Activated CD4-positive, alpha-beta T cell treated with anti-CD3 and anti-CD28 coated beads for 48 hours (primary cell): ENCODE data around the gene UBXN11.

Experiments used
- DNase-seq: peaks from one replicate; pipeline ENCODE4 v3.0.0-alpha.2; 2020

Gene UBXN11

DNA sequence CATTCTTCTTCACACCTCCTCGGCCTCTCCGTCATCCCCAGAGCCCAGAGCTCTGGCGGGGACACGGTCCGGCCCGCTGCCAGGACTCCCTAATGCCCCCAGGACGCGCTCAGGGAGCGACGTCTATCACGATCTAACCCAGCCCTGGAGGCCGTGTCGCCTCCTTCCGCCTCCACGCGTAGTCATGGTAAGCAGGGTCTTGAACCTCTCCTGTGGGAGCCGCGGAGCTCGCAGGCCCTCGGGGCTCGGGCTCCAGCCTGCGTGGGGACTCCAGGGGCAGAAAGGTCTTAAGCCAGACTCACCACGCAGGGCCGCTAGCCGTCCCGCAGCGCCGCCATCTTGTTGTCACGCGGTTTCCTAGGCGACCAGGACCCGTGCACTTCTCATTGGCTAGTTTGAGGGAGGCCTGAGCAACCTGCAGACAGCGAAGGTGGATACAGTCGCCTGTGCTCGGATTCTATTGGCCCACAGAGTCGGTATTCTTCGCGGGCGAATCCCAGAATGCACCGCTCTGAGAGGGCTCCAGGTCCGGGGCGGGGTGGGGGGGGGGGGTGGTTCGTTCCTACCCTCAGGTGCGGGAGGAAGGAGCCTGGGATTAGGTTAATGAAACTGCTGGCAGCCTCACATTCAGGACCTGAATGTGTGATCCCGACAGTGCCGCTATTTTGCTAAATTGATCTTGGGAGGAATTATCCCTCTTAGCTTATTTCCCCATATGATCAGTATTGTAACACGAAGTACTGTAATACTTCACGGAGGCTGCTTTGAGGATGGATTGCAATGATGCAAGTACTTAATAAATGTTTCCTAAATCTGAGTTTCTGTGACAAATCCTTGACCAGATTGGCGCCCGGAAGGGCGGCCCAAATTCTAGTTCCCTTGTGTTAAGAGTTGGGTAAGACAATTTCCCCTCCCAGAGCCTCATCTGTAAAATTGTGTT lies at the start of gene UBXN11:
Gene UBXN11 (minus strand): TSS at position 347 of the 940 bp plus-strand sequence. CDS start 3,753 bp downstream, outside the sequence.
- peak; percentile 95 for DNase-seq

DNA sequence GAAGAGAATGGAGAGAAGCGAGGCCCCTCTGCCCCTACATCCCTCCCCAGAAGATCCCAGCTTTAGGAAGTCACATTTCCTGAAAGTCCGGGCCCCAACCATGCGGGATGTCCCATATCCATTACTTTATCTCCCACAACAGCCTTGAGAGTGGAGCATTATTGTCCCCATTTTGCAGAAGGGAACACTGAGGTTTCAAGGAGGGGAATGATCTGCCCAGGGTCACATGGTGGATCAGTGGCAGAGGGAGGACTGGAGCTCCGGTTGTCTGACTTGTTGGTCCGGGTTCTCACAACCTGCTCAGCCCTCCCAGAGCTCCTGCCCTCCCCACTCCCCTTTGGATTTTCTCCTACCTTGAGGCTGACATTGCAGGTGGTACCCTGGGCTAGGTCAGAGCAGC lies 49.7 kb upstream of the UBXN11 start:
- no peak for DNase-seq

DNA sequence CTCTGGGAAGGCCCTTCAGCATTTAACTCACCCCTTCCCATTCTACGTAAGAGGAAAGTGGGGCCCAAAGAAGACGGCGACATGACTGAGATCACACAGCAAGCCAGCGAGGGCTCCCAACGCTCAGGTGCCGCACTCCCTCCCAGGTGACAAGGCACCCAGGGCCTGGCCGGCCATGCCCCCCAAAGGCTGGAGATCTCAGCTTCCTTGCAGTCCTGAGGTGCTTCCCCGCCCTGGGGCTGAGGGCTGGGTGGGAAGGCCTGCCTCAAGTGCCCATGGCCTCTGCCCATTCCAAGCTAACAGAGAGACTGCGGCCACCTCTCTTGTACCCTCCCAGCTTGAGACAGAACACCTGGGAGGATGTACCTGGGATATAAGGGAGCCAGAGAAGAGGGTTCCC lies 48.5 kb upstream of the UBXN11 start:
- no peak for DNase-seq

GRCh38 chr1:26353976-26354820 lies 47.8 kb upstream of the UBXN11 start, which contains the start of gene CRYBG2:
Gene CRYBG2, minus strand, starts transcription at chr1:26354130. Its CDS starts 7,473 bp downstream, at chr1:26346657.
- no peak for DNase-seq

- DNase-seq: no peak
Measured at GRCh38 chr1:26353210-26353859, 46.9 kb upstream of the UBXN11 start.

- no peak for DNase-seq
Measured at GRCh38 chr1:26352338-26352679, 45.9 kb upstream of the UBXN11 start.

- DNase-seq: no peak
Measured at GRCh38 chr1:26351590-26352337, 45.3 kb upstream of the UBXN11 start.

DNA sequence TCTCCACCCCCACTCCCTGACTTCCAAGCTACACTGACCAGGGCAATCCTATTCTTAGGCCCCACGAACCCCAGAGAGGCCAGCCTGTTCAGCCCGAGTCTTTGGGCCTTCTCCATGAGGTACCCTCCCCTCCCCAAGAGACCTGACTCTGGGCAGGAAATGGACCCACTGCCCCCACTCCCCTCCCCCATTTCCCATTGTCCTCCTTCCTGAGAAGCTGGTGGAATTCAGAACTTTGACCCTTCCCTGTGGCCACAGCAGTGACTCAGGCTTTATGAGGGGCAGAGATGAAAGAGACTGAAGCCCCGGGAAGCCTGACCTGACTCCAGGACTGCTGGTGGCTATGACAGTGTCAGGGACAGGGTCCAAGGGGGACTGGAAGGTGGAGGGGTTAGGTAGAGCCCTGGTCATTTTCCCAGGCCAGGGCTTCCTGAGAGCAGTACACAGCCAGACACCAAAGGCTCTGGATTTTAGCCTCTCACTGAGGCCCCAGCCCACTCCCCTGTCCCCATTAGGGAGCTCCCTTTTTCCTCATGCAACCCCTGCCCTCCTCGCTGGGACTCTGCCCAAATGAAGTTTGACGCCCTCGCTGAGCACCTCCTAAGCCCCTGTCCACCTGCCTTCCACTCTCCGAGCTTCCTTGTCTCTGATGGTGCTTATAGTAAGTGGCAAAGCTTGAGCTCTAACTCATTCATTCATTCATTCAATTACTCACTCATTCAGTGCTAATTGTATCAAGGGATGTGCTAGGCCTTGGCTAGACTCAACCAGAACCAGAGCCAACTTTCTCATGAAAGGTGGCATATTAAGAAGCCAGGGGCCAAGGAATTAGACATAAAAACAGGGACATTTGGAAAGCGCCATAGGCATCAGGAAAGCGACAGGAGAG lies 44.5 kb upstream of the UBXN11 start:
- DNase-seq: no peak

DNA sequence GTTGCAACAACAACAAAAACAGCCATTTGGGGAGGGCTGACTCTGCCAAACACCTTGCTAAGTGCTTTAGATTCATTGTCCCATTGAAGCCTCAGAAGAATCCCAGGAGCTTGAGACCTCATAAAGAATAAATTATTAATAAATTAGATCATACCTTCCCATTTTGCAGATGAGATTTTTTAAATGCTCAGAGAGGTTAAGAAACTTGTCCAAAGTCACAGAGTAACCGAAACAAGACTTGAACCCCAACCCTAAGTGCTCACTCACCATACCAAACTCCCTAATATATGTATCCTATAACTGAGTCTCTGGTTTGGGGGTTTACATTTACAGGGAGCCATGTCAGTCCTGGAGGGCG lies 43.9 kb upstream of the UBXN11 start:
- no peak for DNase-seq

DNA sequence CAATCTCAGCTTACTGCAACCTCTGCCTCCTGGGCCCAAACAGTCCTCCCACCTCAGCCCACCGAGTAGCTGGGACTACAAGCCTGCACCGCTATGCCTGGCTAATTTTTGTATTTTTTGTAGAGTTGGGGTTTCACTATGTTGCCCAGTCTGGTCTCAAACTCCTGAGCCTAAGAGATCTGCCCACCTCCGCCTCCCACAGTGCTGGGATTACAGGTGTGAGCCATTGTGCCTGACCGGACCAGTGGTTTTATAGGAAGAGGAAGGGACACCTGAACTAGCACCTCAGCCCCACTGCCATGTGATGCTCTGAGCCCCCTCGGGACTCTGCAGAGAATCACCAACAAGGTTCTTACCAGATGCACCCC lies 43.4 kb upstream of the UBXN11 start:
- DNase-seq: no peak

DNA sequence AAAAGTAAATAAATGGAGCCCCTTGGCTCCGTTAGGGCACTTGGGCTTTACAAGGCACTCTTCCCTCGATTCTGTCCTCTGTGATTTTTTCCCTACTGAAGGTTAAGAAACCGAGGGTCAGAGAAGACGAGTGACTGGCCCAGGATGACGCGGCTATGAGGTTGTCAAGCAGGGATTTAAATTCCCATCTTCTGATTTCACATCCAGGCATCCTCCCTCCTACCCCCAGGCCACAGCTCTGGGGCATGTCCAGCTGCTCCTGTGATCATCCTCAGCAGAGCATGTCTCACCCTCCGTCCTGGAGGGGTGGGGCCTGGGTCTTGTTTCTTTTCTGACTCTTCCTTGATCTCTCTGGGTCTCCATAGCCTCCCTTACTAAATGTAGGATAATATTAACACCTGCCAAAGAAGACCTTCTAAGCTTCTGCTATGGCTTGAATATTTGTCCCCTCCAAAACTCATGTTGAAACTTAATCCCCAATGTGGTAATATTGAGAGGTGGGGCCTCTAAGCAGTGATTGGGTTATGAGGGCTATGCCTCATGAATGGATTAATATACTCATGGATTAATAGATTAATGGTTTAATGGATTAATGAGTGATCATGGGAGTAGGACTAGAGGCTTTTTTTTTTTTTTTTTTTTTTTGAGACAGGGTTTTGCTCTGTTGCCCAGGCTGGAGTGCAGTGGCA lies 42.9 kb upstream of the UBXN11 start:
- DNase-seq: no peak

- DNase-seq: no peak
Measured at GRCh38 chr1:26346274-26347033, 40.0 kb upstream of the UBXN11 start.

- DNase-seq: no peak
Measured at GRCh38 chr1:26345718-26346117, 39.3 kb upstream of the UBXN11 start.

DNA sequence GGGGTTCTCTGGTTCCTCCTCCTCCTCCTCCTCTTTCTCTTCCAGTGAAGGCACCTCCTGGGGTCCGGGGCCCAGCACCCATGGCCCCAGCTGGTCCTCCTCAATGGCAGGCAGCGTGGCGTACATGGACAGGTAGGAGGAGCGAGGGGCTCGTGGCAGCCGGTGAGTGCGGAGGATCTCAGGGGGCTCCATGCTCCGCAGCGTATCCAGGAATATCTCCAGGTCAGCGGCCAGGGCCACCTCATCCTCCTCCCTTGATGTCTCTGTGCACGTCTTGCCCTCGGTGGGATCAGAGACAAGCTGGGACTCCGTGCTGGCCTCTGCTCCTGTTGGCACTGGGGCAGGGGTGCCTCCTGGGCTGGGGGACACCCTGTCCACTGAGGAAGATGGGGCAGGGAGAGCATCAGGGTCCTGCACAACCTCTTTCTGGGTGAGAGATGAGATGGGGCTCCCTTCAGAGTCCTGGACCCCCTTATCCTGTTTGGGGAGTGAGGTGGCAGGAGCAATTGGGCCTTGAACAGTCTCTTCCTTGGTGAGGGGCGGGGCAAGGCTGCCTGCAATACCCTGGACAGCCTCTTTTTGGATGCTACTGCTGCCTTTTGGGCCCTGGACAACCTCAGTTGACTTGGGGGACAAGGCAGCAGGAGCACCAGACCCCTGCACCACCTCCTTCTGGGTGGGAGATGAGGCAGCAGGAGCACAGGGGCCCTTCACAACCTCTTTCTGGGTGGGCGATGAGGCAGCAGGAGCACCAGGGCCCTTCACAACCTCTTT lies 37.9 kb upstream of the UBXN11 start:
- no peak for DNase-seq

DNA sequence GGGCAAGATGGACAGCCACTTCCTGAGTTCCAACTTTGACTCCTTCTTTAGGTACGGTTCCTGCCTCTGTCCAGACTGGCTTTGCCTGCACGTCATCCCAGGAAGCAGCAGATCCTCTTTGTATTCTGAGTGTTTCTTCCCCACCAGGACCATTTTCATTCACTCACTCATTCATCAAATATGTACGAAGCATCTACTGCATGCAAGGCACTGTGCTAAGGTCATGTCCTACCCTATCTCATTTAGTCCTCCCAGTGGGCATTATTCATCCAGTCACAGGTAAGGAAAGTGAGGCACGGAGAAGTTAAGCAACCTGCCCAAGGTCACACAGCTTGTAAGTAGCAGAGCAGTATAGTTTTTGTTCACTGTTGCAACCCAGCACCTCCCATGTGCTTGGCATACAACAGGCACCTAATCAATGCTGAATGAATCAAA lies 33.6 kb upstream of the UBXN11 start:
- no peak for DNase-seq

GRCh38 chr1:26338670-26339069 lies 32.2 kb upstream of the UBXN11 start:
- DNase-seq: no peak

GRCh38 chr1:26337625-26338024 lies 31.2 kb upstream of the UBXN11 start:
- DNase-seq: no peak

DNA sequence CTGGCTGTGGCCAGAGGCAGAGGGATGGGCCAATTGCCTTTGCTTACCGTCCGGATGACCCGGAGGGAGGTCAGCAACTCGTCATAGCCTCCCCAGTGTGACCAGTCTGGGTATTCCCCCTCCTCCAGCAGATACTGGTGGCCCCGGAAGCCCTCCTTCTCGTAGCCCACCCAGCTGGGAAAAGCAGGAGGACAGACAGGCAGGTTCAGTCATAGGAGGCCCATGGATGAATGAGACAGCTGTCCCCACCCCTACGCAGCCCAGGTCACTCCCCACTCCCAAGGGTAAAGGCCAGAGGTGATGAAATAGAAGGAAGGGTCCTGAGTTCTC lies 30.7 kb upstream of the UBXN11 start:
- no peak for DNase-seq

DNA sequence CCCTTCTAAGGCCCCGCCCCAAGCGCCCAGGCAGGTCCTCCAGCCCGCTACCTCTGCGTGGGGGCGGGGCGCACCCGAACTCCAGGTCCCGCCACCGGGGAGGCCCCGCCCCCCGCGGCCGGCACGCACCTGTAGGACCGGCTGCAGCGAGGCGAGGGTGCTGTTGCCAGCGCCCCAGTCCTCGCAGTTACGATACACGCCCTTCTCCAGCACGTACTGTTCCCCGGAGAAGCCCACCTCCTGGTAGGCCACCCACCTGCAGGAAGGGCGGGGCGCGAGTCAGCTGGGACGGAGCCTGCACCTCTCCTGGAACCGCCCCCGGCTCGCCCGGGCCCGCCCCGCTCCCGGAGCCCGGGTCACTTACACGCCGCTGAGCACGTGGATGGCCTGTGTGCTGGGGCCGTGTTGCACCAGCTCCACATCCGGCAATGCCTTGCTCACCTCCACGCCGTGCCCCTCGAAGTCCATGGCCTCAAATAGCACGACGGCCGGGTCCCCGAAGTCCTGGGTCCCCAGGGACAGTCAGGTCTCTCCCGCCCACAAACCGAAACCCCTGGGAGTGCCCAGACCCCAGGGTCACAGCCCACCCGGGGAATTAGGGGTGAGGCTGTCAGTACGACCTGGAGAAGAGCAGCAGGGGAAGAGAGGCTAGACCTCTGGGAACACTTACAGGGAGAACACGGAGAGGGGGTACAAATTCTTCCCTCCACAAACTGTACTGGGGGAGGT lies 30.2 kb upstream of the UBXN11 start:
- peak; percentile 88 for DNase-seq
